ENCODE data around the gene PLCG1. TPM values are rescaled to one million over a fixed set of nuclear protein-coding genes. Genes with fewer than 3 reads are reported as not detected.

The PLCG1 gene
- total RNA-seq, 2 donors from 2014 or later, result 40.0 to 87.7 TPM

DNA sequence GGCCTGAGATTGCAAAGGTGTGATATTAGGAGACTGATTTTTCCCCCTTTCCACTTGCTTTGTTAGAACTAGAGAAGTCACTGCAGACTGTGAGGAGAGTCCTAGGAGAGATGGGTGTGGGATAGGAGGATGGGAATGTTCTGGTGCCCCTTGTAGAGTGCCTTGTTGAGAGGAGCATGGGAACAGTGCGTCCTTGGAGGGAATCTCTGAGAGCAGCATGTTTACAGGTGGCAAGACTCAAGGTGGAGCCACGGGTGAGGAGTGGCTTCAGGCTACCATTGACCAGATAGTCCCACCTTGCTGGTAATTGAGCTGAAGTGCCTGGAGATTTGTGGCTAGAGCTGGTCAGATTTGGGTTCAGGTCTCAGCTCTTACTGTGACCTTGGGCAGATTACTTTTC, 6.0 kb downstream of the PLCG1 start:
- no peak for TF ChIP-seq POLR2A (IDR thresholded peaks at IDR 0.05)
- TF ChIP-seq, protein P1, sequence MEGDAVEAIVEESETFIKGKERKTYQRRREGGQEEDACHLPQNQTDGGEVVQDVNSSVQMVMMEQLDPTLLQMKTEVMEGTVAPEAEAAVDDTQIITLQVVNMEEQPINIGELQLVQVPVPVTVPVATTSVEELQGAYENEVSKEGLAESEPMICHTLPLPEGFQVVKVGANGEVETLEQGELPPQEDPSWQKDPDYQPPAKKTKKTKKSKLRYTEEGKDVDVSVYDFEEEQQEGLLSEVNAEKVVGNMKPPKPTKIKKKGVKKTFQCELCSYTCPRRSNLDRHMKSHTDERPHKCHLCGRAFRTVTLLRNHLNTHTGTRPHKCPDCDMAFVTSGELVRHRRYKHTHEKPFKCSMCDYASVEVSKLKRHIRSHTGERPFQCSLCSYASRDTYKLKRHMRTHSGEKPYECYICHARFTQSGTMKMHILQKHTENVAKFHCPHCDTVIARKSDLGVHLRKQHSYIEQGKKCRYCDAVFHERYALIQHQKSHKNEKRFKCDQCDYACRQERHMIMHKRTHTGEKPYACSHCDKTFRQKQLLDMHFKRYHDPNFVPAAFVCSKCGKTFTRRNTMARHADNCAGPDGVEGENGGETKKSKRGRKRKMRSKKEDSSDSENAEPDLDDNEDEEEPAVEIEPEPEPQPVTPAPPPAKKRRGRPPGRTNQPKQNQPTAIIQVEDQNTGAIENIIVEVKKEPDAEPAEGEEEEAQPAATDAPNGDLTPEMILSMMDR (IDR thresholded peaks at IDR 0.05), result no peak
- ATAC-seq, result no peak

DNA sequence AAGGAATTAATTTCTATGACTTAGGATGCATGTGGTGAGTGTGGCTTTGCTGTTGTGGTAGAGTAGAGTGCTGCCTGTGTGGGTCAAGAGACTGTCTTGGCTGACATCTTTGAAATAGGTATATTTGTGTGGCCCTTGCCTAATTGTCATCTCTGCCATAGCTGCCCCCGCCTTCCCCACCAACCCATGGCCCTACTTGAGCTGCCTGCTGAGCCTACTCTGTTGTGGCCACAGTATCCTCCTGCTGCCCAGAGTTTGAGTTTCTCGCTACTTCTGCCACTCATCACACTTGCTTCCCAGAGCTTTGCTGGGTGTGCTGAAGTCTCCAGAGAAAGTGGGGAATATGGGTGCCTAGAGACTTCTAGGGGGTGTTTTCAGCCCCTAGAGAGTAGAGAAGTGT, 8.0 kb downstream of the PLCG1 start:
- ATAC-seq (no peak), DNase-seq (no peak)
- intact Hi-C loops (cut with DNase I), result no loop called here
- Histone ChIP-seq H3K9me3 (no peaks in the 10 kb centered on the region), H3K4me1 (peaks cover 33% of the 10 kb centered on the region), H3K36me3 (replicated peaks in 1 of 2; ENCODE audit: insufficient read depth in 1 of 2, low read depth in 2 of 2) (no peaks in the 10 kb centered on the region), H3K4me3 (no peak overlapping the region), H3K27ac (no peak overlapping the region), H3K27me3 (no peaks in the 10 kb centered on the region)
- no peak for TF ChIP-seq POLR2A (IDR thresholded peaks at IDR 0.05)
- TF ChIP-seq, protein P1 (IDR thresholded peaks at IDR 0.05), result no peak
- 94 to 100% methylated on average over 2 of the region's 2 CpGs for WGBS, 2 donors

More for the DNA sequence above, 6.0 kb downstream of the PLCG1 start:
- peaks cover 39% of the 10 kb centered on the region for H3K4me1 ChIP-seq
- H3K36me3 ChIP-seq (replicated peaks in 1 of 2; ENCODE audit: insufficient read depth in 1 of 2, low read depth in 2 of 2), result no peaks in the 10 kb centered on the region
- DNase-seq, result no peak
- WGBS, 2 donors, result 42 to 60% methylated on average over 2 of the region's 2 CpGs
- H3K27ac ChIP-seq, result no peak overlapping the region
- H3K27me3 ChIP-seq, result no peaks in the 10 kb centered on the region
- no peaks in the 10 kb centered on the region for H3K9me3 ChIP-seq
- H3K4me3 ChIP-seq, result no peak overlapping the region
- intact Hi-C loops (cut with DNase I), result no loop called here

DNA sequence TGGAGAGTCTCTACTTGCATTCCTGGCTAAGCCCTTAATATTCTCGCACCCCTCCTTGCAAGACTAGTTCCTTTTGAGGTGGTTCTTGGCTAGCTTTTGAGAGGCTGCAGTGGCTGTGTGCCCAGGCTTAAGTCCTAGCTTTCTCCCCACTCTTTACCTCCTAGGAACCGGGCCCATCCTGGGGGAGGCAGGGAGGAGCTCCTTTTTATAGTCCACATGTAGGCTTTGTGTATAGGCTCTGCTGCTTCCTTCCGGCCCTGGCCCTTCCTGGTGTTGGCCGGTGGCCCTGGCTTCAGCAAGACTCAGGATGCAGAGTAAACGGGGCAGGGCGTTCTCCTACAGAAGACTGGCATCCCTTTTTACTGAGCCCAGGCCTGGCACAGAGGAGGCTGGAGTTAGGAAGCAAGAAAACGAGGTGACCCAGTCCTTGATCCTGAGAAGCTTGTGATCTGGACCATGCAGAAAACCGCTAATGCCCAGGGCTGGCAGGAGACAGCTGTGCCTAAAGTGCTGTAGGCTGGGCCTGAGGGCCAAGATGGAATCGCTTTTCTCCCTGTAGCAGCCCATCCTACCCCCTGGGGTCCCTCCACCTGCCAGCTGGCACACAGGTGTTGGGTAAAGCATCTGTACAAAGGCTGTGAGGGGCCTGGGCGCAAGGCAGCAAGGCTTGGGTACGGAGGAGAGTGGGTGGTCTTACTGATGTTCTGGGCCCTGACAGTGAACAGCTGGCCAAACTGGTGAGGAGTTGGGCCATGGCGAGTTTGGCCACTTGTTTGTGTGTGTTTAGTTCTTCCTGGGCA, 8.7 kb downstream of the PLCG1 start:
- DNase-seq, result no peak

DNA sequence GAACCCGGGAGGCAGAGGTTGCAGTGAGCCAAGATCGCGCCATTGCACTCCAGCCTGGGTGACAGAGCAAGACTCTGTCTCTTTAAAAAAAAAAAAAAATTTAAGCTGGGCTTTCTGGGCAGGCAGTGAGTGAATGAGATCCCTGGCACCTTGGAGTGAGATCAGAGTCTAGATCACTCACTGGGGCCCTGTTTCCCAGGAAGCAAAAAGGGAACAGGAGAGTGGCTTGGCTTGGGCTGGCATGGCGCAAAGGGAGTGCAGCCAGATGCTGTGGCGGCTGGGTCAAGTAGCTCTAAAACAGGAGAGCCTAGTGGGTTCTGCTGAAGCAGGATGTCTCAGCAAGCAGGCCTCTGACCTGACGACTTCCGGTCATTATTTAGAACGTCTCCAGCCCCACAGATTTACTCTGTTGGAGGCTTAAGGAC, 10.4 kb downstream of the PLCG1 start:
- Histone ChIP-seq H3K4me1 (peaks cover 16% of the 10 kb centered on the region), H3K36me3 (replicated peaks in 1 of 2; ENCODE audit: insufficient read depth in 1 of 2, low read depth in 2 of 2) (no peaks in the 10 kb centered on the region), H3K4me3 (no peak overlapping the region), H3K9me3 (no peaks in the 10 kb centered on the region), H3K27ac (no peak overlapping the region), H3K27me3 (no peaks in the 10 kb centered on the region)
- intact Hi-C loops (cut with DNase I), result no loop called here
- WGBS, 2 donors, result 66 to 78% methylated on average over 8 of the region's 8 CpGs
- TF ChIP-seq, protein P1 (IDR thresholded peaks at IDR 0.05), result no peak
- no peak for TF ChIP-seq POLR2A (IDR thresholded peaks at IDR 0.05)
- no peak for ATAC-seq
- peak in 2 of 4 donors; percentile 26 to 28 for DNase-seq

More for the DNA sequence above, 8.7 kb downstream of the PLCG1 start:
- Histone ChIP-seq H3K27me3 (no peaks in the 10 kb centered on the region), H3K27ac (peak overlapping the region in 1 of 4 donors; percentile 16), H3K4me3 (no peak overlapping the region), H3K4me1 (peaks cover 26% of the 10 kb centered on the region), H3K9me3 (no peaks in the 10 kb centered on the region), H3K36me3 (replicated peaks in 1 of 2; ENCODE audit: insufficient read depth in 1 of 2, low read depth in 2 of 2) (no peaks in the 10 kb centered on the region)
- ATAC-seq, result no peak
- 79 to 84% methylated on average over 2 to 12 of the region's 12 CpGs for WGBS, 2 donors
- TF ChIP-seq, protein P1 (IDR thresholded peaks at IDR 0.05), result no peak
- TF ChIP-seq POLR2A (IDR thresholded peaks at IDR 0.05), result no peak
- intact Hi-C loops (cut with DNase I), result no loop called here

DNA sequence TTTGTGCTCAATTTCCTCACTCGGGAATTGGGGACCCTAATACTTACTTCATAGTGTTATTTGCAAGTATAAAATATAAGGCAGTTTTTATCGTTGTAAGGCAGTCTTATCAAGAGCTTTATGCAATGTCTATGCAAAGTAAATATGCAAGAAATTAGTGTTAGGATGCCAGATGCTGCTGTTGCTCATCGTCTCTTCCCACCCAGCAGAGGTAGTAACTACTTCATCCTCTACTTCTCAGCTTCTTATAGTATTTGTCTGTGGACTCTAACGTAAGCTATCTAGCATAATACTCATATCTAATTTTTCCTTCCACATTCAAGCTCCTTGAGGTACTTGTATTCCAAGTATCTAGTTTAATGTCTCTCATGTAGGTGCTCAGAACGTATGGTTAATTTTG, 11.6 kb downstream of the PLCG1 start:
- Histone ChIP-seq H3K27me3 (no peaks in the 10 kb centered on the region), H3K4me3 (no peak overlapping the region), H3K27ac (no peak overlapping the region), H3K36me3 (replicated peaks in 1 of 2; ENCODE audit: insufficient read depth in 1 of 2, low read depth in 2 of 2) (no peaks in the 10 kb centered on the region), H3K9me3 (no peaks in the 10 kb centered on the region), H3K4me1 (peaks cover 14% of the 10 kb centered on the region)
- TF ChIP-seq, protein P1 (IDR thresholded peaks at IDR 0.05), result no peak
- TF ChIP-seq POLR2A (IDR thresholded peaks at IDR 0.05), result no peak
- 75 to 76% methylated on average over 5 of the region's 5 CpGs for WGBS, 2 donors
- ATAC-seq (no peak), DNase-seq (no peak)
- intact Hi-C loops (cut with DNase I), result no loop called here

Data from body of pancreas (tissue), 4 donors.